CMK (cell line): ENCODE measurements around the gene ITFG1.

ENCODE experiments used
- DNase-seq: peaks from one replicate; pipeline ENCODE4 v3.0.0-alpha.2; 2010; ENCODE audit warnings: low read depth

ITFG1 gene

DNA sequence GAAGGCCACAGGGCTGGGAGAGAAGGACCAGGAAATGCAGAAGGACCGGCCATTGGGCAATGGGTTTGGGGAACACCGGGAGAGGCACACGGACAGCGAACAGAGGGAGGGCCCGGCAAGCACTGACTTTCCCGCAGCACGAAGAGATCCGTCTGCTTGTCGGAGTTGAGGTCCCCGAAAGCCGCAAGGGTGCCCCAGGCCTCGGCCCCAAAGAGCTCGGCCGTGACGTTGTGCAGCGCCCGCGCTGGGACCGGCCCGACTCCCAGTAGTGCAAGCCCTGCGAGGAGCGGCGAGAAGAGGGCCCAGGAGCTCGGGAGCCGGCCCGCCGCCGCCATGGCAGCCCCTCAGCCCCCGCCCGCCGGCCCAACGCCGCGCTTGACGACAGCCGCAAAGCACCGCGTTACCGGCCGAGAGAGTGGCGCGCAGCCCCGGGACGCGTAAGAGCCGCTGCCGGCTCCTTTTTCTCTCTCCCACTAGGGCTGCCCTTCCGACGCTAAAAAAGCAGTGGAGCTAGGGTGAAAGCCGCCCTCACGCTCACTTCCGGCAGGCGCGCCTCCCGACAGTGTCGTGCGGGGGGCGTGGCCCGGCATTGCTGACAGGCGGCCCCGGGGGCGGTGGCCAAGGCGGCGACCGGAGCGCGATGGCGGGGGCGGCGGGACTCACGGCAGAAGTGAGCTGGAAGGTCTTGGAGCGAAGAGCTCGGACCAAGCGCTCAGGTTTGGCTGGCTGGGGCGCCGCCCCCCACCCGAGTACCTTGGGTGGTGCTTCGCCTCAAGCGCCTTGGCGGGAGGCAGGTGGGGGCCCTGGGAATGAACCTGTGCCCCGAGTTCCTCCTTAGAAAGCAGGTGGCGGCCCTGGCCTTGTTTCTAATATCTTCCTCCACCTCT is at the start of gene ITFG1, which contains the start of gene PHKB:
Gene ITFG1 (minus strand): TSS at position 353 of the 887 bp plus-strand sequence. CDS start 18 bp downstream, at position 335.
Gene PHKB (plus strand): TSS at position 621 of the 887 bp plus-strand sequence. CDS start 20 bp downstream, at position 641.
- DNase-seq = peak; percentile 87

- DNase-seq = no peak
These were observed 46.8 kb upstream of the ITFG1 start for GRCh38 chr16:47507701-47508100.

DNA sequence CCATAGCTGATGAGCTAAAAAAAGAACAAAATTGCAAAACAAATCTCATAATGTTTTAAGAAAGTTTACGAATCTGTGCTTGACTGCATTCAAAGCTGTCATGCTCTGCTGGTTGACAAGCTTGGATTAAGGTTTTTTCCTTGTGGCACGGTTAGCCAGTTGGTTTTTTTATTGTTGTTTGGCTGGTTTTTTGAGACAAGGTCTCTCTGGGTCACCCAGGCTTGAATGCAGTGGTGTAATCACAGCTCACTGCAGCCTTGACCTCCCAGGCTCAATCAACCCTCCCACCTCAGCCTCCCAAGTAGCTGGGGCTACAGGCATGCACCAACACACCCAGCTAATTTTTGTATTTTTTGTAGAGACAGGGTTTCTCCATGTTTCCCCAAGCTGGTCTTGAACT is 45.9 kb upstream of the ITFG1 start:
- DNase-seq = no peak

GRCh38 chr16:47504599-47504998 is 43.7 kb upstream of the ITFG1 start:
- DNase-seq = no peak

DNA sequence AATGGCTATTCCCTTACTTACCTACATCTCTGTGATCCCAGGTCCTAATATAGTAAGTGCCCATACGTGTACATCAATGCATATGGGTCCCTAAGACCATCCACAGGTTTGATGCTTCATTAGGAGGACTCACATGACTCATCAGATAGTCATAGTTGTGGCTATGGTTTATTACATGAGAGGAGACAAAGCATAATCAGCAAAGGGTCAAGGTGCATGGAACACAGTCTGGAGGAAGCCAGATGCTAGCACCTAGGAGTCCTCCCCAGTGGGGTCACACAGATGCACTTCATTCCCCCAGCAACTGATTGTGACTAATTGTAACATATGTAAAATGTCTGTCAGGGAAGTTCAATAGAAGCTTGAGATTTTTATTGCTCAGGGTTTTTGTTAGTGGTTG is 43.1 kb upstream of the ITFG1 start:
- DNase-seq = no peak

GRCh38 chr16:47499700-47500264 is 38.9 kb upstream of the ITFG1 start:
- DNase-seq = no peak

GRCh38 chr16:47499080-47499699 is 38.3 kb upstream of the ITFG1 start:
- no peak for DNase-seq

DNA sequence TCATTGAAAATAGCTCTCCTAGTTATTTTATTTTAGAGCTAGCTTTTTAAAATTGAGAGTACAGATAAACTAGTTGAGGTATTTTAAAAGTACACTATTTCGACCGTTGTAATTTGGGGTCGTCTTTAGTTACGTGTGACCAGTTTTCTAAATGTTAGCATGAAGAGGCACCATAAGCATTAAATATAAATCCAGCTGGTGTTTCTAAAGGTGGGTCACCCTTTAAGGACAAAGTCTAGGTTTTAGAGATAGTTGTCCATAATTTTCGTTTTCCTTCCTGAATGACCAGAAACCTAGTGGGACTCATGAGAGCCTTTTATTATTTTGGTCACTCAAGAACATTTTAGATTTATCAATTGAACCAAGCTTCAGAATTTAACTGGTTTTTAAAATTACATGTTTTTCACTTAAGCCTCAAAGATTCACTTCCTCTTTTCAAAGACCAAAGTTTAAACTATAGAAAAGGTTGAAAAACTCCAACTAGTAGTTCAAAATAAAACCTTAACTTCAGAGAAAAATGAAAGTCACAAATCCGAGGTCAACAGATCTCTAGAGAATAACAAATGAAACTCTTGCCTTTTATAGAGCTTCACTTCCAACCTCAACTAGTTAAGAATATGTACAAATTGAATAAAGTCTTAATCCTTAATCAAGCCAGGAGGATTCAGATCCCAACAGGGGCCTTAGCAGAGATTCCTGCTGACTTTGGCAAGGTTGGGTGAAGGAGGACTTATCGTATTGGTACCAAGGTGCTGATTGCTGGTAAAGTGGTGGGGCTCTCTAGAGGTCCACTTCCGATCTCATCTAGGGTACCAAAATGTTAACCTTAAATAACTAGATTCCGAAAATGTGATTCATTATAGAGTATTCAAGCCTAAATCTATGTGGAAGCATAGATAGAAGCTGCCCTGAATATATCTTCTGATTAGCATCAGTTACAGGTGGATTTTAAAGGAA is 32.8 kb upstream of the ITFG1 start:
- no peak for DNase-seq

DNA sequence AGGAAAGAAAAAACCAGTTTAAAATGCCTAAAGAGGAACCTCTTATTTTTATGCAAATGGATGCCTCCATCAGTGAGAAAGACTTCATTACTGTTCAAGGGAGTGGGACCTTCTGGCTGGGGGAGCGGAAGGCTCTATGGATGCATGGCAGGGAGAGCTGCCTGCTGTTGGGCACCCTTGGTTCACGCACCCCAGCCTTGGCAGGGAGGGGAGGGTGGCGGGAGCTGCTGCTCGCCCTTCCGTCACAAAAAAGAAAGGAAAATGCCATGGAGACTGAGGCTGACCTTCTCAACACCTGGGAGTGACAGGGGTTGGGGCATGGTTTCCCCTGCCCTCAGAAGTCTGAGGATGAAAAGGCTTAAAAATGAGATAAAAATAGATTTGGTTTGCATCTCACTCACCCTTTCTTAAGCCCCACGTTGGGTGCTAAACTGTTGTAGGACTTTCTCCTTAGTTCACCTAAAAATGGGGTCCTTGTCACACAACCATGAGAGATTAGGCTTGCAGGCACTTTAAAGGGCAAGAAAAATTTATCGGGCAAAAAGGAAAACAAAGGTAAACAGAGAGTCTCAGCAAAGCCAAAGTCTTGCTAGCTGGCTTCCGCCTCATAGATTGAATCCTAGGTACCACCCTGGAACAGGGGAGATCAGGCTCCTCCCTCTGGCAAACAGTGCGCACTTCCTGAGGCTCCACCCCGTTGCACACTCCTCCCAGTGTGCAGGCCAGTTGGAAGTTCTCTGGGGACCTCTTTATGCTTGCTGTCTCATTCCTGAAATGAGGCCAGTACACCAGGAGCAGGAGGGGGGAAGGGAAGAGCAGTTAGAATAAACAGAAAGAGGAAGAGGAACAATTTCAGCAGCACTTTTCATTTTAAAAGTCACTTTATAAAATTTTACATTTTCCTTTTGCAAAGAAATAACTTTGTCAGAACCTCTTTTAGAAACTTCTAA is 31.8 kb upstream of the ITFG1 start:
- peak; percentile 54 for DNase-seq

- DNase-seq = no peak
These were observed 31.2 kb upstream of the ITFG1 start for GRCh38 chr16:47492036-47492427.

DNA sequence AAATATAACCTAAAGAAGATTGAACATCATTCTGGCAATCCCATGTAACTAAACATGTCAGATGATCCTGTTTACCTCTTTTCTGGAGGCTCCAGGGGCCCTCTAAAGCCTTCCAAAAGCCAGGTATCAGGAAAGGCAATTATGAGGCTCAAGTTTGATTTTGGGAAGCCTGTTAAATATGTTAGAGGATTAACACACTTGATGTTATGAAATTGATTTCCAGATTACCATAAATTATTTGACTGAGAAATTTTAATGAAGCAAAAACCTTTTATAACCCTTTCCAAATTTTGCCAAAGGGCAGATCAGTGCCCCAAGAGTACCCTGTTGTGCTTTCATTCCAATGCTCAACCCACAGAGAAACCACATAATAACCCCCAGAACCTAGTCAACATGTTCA is 29.6 kb upstream of the ITFG1 start:
- DNase-seq = no peak

DNA sequence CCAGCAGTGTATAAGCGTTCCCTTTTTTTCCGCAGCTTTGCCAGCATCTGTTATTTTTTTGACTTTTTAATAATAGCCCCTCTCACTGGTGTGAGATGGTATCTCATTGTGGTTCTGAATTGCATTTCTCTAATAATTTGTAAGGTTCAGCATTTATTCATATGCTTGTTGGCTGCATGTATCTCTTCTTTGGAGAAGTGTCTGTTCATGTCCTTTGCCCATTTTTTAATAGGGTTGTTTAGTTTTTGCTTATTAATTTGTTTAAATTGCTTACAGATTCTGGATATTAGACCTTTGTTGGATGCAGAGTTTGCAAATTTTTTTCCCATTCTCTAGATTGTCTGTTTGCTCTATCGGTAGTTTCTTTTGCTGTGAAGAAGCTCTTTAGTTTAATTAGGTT is 27.2 kb upstream of the ITFG1 start:
- no peak for DNase-seq

GRCh38 chr16:47486856-47487255 is 26.0 kb upstream of the ITFG1 start:
- DNase-seq = no peak

- no peak for DNase-seq
These were observed 22.8 kb upstream of the ITFG1 start for GRCh38 chr16:47483616-47484015.

GRCh38 chr16:47481698-47482374 is 21.0 kb upstream of the ITFG1 start:
- DNase-seq = no peak

- DNase-seq = no peak
These were observed 19.5 kb upstream of the ITFG1 start for GRCh38 chr16:47480410-47480809.

DNA sequence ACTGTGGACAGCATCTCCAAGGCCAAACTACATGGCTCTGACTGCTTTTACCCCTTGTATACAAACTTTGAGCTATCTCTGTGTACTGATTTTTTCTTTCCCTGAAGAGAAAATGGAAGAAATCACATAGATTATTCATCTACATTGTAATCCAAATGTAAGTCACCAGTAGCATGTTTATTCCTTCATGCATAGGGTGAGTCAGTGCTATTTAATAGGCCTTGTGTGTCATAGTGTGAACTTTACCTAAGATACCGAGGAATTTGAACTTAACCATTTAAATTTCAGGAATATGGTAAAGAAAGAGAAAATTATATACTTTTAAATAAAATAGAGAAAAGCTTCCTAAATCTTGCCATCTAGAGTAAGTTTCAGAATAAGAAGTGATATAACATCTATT is 16.8 kb upstream of the ITFG1 start:
- DNase-seq = no peak

GRCh38 chr16:47476654-47477345 is 15.9 kb upstream of the ITFG1 start:
- DNase-seq = no peak

- no peak for DNase-seq
These were observed 14.9 kb upstream of the ITFG1 start for GRCh38 chr16:47475786-47476185.

DNA sequence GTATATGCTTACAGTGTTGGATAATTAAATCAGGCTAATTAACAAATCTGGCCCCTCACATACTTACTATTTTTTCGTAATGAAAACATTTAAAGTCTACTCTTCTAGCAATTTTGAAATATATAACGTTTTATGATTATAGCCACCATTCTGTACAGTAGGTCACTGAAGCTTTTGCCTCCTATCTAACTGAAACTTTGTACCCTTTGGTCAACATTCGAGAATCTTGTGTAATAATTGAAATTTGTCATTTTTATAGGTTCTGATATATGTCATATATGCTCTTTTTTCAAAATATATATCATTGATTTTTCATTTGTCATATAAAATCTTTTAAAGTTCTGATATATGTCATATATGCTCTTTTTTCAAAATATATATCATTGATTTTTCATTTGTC is 12.9 kb upstream of the ITFG1 start:
- no peak for DNase-seq
